GM19397 (cell line): ENCODE data around the gene MAP6.

Source experiments
- ATAC-seq: cut with Tn5 transposase; IDR thresholded peaks from one replicate; pipeline ENCODE4 v1.9.1; 2021; ENCODE audit warnings: mild to moderate bottlenecking, moderate library complexity; ENCODE audit not compliant: unreplicated experiment

MAP6 gene

GRCh38 chr11:75632450-75632849 lies 36.4 kb downstream of the MAP6 start:
- no peak for ATAC-seq

- no peak for ATAC-seq
Measured at GRCh38 chr11:75631086-75631730, 37.6 kb downstream of the MAP6 start.

- no peak for ATAC-seq
Measured at GRCh38 chr11:75627906-75628668, 40.8 kb downstream of the MAP6 start.

DNA sequence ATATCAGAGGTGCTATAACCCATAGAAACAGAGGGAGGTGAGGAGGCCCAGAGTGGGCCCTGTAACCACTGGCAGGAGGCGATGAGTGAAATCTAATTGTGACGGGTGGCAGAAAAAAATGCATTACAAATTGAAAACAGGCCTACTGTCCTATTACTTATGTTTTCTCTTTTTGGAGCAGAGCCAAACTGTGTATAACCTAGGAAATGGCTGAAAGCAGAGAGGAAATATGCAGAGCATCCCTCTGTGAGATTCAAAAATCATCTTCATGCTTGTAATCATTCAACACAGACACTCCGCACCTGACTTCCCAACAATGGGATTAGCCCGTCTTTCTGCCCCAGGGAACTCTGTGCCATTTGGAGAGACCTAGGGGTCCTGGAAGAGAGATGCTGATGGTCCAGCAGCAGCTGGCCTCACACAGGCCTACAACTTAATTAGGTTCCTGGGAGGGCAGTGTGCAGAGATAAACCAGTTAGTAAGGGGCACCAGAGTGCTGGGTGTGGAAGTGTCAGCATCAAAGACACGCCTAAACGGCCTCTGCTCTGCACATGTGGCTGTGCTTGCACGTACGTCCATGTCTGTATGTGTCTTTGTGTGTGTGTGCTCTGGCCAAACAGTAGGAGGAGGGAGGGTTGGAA lies 41.8 kb downstream of the MAP6 start:
- no peak for ATAC-seq

DNA sequence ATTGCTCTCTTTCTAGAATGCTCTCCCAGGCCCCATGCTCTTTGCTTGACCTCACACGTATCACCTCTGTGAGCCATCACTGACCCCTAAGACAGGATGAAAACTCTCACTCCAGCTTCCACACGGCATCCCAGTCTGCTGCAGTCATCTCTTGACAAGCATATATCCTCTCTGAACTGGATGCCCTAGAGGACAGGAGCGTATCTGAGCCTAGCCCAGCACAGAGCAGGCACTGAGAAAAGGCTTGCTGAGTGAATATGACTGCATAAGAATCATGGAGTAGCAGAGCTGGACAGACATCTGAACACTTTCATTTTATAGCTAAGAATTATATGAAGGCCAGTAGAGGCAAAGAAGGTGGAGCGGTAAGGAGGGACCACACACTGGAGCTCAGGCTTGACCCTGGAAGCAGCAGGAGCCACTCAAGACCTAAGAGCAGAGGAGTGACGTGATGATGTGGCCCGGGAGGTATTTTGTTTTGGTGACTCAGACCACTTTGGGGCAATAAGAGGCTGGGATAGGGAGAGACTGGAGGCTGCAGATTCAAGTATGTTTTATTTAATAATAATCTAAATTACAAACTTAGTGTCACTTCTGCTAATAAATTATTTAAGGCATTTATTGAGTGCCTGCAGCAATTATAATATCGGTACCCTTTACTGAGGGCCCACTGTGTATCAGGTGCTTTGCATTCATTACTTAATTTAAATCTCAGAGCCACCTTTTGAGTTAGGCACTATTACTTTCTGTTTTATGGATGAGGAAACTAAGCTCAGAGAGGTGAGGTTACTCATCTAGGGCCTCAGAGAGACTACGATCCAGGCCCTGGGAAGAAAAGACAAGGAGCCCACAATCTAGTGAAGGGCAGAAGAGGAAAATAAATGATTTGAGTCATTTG lies 42.6 kb downstream of the MAP6 start:
- no peak for ATAC-seq

DNA sequence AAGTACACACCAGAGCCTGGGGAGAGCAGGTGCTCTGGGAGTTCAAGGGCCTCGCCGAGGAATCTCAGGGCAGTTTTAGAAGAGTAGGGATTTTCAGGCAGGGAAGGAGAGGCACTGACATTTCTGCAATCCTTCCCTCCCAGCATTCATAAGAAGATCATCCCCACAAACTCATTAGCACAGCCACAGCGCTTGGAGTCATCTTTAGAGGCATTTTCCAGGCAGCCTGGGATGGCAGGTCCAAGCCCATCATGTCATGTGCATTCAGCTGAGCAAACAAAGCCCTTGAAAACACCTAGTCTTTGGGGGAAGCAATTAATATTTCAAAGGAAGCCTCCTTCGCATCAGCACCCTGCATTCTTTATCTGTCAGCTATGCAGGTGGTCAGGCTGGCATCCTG lies 43.8 kb downstream of the MAP6 start:
- no peak for ATAC-seq

GRCh38 chr11:75616281-75616680 lies 52.6 kb downstream of the MAP6 start:
- ATAC-seq: no peak

DNA sequence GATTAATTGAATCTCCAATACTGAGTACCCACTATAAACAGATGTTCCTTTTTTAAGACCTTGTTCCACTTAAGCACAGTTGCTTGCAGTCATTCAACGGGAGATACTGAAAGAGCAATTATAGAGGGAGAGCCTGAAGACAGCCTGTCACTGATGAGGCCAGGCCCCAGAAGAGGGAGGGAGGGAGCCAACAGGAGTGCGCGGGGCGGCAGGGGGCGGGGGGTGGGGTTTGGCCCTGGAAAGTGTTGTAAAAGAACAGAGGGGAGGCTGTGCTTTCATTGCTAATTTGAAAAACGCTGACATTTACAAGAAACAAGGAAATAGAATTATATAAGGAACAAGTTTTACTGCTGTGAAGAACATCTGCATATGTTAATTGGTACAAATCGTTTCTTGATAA lies 53.1 kb downstream of the MAP6 start:
- no peak for ATAC-seq

DNA sequence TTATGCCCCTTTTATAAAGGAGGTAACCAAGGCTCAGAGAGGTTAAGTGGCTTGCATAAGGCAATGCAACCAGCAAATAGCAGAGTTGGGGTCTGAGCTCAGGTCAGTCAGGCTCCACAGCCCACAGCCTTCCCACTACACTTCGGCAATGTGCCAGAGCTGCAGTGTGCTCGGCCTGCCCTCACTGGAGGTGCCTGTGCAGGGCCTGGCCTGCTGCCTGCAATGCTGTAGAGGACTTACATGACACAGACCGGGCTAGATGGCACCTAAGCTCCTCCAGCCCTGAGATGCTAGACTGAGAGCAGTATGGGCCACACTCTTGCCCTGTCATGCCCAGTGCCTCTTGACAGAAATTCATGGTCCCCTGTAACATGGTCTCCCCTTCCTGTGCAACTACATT lies 57.0 kb downstream of the MAP6 start:
- ATAC-seq: no peak

- no peak for ATAC-seq
Measured at GRCh38 chr11:75606099-75606498, 62.7 kb downstream of the MAP6 start.

DNA sequence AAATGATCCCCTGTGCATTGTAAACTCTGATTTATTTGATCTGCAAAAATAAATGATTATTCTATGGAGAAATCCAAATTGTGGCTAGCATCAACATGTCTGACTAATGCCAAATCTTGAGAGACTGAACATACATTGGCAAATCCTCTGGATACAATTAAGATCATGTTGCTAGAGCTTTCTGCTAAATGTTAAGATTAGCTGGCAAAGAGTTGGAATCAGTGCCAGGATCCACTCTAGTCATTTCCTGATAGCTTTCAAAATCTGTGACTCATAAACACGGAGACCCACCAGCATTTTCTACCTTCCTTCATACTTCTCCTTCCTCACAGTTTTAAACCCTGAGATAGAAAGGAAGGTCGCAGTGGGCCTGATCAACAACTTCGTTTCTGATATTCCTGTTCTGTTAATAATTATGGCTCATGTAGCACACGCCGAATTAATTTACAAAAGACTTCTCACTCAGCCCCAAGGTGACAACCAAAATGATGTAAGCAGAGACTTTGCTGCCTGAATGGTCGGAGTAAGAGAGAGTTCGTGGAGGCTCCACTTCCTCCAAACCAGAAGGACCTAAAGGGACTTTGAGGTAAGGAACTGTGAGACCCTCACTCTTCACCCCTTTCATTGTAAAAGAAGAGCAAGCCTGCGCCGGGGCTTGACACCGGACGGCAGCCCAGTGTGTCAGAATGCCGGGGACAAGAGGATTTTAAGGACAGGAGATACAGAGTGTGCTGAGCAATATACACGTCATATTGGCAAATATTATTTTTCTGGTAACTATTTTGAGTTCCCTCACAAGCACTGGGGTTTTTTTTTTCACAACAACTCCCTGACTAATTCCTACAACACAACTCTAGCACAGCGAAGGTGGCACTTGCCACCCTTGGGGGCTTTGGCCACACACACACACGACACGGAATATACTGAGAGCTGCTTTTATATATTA lies 64.8 kb downstream of the MAP6 start:
- ATAC-seq: no peak

DNA sequence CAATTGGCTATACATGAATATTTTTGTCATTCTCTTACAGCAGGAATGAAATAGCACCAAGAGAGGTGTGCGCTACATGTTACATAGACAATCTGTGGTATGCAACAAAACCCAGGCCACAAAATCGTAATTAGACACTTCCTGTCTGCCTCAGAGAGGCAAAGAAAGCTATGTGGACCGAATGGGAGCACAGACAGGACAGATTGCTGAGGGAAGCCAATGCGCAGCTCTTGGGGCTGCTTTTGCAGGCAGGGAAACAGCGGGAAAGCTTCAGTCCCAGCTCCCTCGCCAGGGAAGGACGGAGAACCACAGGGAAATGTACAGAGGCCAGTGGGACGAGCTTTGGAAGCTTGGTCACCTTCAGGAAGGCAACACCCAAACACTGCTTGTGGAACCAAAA lies 65.9 kb downstream of the MAP6 start:
- no peak for ATAC-seq

- no peak for ATAC-seq
Measured at GRCh38 chr11:75601494-75601893, 67.3 kb downstream of the MAP6 start.

- no peak for ATAC-seq
Measured at GRCh38 chr11:75600356-75600755, 68.5 kb downstream of the MAP6 start.

GRCh38 chr11:75598900-75599299 lies 69.9 kb downstream of the MAP6 start:
- ATAC-seq: no peak

GRCh38 chr11:75598264-75598663 lies 70.6 kb downstream of the MAP6 start:
- no peak for ATAC-seq

DNA sequence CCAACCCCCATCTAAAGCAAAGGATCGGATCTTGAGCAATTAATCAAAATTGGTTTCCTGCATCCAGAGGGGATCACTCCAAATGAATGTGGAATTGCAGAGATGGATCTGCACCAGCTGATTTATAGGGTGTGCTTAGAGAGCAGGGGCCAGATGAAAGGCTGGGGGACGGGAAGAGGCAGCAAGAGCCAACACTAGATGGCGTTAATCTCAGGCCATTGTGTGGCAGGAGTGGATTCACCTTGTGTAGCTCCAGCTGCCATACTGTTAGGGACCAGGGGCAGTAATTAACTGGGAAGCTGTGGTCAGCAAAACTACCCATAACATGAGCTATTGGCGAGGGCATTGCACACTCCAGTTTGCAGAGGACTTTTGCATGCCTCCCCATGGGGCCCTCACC lies 71.2 kb downstream of the MAP6 start:
- no peak for ATAC-seq

GRCh38 chr11:75596914-75597313 lies 71.9 kb downstream of the MAP6 start:
- no peak for ATAC-seq

DNA sequence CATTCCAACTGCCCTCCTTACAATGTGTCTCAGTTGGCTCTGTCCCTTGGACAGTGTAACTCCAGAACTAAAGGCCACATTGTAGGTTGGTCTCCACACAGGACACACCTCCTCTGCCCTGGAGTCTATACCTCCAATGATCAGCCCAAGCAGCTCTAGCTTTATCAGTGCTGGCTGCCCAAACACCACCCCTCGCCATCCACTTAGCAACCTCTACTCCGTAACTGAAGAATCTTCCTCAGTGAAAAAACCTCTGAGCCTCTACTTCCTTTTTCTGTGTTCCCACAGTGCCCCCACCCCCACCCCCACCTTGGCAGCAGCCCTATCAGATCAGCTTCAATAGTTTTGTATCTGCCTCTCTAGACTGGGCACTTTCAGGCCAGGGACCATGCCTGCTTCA lies 73.4 kb downstream of the MAP6 start:
- no peak for ATAC-seq

DNA sequence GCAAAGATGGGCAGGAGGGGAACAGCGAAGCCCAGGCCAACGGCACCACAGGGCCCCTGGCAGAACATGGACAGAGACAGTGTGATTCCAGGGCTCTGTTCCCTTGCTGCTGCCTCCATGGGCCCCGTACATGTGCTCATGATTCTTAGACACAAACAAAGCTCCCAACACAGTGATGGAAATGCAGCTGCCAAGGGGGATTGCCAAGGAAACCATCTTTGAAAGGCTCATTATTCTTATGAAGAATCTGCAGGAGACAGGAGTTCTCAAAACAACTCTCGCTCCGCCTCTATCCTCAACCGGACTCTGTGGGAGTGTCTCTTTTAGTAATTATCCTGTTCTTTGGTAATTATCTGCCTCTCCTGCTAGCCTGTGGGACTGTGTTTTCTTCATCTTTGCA lies 74.6 kb downstream of the MAP6 start:
- no peak for ATAC-seq
